Neural cell (in vitro differentiated cells): ENCODE results near the gene SLC8A1.

Source experiments
- POLR2AphosphoS5 ChIP-seq: IDR thresholded peaks from 2 replicates; pipeline ENCODE4 v1.6.1; 2012
- TF ChIP-seq, protein P1 (sequence below): fragments of 450-650 bp; IDR thresholded peaks from 2 replicates; pipeline ENCODE4 v1.5.1; 2014; ENCODE audit warnings: antibody characterized with exemption, mild to moderate bottlenecking, moderate library complexity; ENCODE audit not compliant: poor library complexity, severe bottlenecking
- TF ChIP-seq, protein P2 (sequence below): IDR thresholded peaks from 2 replicates; pipeline ENCODE4 v1.6.1; 2012; ENCODE audit warnings: borderline replicate concordance

- TF ChIP-seq, protein P1, sequence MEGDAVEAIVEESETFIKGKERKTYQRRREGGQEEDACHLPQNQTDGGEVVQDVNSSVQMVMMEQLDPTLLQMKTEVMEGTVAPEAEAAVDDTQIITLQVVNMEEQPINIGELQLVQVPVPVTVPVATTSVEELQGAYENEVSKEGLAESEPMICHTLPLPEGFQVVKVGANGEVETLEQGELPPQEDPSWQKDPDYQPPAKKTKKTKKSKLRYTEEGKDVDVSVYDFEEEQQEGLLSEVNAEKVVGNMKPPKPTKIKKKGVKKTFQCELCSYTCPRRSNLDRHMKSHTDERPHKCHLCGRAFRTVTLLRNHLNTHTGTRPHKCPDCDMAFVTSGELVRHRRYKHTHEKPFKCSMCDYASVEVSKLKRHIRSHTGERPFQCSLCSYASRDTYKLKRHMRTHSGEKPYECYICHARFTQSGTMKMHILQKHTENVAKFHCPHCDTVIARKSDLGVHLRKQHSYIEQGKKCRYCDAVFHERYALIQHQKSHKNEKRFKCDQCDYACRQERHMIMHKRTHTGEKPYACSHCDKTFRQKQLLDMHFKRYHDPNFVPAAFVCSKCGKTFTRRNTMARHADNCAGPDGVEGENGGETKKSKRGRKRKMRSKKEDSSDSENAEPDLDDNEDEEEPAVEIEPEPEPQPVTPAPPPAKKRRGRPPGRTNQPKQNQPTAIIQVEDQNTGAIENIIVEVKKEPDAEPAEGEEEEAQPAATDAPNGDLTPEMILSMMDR = no peak
- TF ChIP-seq, protein P2, sequence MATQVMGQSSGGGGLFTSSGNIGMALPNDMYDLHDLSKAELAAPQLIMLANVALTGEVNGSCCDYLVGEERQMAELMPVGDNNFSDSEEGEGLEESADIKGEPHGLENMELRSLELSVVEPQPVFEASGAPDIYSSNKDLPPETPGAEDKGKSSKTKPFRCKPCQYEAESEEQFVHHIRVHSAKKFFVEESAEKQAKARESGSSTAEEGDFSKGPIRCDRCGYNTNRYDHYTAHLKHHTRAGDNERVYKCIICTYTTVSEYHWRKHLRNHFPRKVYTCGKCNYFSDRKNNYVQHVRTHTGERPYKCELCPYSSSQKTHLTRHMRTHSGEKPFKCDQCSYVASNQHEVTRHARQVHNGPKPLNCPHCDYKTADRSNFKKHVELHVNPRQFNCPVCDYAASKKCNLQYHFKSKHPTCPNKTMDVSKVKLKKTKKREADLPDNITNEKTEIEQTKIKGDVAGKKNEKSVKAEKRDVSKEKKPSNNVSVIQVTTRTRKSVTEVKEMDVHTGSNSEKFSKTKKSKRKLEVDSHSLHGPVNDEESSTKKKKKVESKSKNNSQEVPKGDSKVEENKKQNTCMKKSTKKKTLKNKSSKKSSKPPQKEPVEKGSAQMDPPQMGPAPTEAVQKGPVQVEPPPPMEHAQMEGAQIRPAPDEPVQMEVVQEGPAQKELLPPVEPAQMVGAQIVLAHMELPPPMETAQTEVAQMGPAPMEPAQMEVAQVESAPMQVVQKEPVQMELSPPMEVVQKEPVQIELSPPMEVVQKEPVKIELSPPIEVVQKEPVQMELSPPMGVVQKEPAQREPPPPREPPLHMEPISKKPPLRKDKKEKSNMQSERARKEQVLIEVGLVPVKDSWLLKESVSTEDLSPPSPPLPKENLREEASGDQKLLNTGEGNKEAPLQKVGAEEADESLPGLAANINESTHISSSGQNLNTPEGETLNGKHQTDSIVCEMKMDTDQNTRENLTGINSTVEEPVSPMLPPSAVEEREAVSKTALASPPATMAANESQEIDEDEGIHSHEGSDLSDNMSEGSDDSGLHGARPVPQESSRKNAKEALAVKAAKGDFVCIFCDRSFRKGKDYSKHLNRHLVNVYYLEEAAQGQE = no peak
- TF ChIP-seq POLR2AphosphoS5 = no peak
These were observed 379.3 kb downstream of the SLC8A1 start for GRCh38 chr2:40072442-40073232.
